GM10847 (cell line): ENCODE measurements around the gene CRIP1.

Experiments
- POLR2A ChIP-seq: IDR thresholded peaks from 2 replicates; pipeline ENCODE4 v1.6.1; 2011; ENCODE audit not compliant: insufficient read length; ENCODE audit errors: extremely low read depth

CRIP1 gene, protein sequence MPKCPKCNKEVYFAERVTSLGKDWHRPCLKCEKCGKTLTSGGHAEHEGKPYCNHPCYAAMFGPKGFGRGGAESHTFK

DNA sequence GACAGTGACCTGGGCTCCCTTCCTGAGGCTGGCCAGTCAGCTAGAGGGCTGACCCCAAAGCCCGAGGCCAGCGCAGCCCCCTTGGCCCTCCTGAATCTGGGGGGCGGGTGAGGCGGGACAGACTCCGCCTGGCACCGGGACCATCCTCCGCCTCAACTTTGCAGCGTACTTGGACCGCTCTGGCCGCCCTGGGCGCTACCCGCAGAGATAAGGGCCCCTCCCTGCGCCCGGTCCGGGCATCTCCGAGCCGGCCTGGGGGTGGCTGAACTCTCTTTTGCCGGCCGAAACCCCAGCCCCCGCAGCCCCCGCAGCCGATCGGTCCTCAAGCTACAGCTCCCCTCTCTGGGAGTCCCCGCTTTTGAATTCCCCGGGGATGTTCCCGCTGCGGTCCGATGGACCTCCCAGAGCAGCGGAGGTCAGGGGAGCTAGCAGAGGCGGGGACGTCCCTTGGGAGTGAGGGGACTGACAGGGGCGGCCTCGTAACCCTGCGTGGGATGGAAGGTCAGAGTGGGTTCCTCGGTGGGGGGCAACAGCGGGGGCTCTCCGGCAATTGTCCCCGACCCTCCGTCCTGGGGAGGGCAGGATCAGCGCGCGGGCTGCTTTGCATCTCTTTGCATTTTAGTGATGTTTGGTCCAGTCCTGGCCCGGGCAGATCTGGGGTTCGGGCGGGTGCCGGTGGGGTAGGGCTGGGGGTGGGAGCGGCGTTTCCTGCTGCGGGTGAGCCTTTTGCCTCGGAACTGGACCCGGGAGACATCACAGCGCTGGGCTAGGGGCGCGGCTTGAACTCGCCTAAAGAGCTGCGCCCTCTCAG is at the start of gene CRIP1:
Gene CRIP1, plus strand, starts transcription at position 724 of the 811 bp plus-strand sequence. CDS start 374 bp downstream, outside the sequence.
- no peak for TF ChIP-seq POLR2A

DNA sequence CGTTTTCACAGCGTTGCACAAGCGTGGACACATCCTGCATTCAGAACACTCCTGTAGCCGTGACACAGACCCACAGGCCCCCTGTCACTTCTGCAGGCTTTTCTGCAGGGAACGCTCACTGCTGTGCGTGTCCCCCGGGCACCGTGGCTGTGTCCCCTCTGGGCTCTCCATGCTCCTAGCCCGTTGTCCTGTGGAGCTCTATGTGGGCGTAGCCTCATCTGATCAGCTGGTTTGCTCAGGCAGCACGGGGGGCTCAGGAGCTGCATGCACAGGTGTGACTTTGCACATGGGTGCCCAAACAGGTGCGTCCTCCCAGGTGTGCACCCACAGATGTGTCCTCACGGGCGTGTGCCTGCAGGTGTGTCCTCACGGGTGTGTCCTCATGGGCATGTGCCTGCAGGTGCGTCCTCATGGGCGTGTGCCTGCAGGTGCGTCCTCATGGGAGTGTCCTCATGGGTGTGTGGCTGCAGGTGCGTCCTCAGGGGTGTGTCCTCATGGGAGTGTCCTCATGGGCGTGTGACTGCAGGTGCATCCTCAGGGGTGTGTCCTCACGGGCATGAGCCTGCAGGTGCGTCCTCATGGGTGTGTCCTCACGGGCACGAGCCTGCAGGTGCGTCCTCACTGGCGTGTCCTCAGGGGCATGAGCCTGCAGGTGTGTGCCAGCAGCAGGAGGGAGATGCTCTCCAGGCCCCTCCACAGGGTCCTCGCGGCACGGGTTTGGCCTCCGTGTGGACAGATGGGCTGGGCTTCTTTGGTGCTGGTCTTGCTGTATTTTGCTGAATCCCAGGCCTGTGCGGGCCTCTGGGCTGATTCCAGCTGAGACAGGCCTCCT is 49.6 kb upstream of the CRIP1 start:
- TF ChIP-seq POLR2A, result no peak

DNA sequence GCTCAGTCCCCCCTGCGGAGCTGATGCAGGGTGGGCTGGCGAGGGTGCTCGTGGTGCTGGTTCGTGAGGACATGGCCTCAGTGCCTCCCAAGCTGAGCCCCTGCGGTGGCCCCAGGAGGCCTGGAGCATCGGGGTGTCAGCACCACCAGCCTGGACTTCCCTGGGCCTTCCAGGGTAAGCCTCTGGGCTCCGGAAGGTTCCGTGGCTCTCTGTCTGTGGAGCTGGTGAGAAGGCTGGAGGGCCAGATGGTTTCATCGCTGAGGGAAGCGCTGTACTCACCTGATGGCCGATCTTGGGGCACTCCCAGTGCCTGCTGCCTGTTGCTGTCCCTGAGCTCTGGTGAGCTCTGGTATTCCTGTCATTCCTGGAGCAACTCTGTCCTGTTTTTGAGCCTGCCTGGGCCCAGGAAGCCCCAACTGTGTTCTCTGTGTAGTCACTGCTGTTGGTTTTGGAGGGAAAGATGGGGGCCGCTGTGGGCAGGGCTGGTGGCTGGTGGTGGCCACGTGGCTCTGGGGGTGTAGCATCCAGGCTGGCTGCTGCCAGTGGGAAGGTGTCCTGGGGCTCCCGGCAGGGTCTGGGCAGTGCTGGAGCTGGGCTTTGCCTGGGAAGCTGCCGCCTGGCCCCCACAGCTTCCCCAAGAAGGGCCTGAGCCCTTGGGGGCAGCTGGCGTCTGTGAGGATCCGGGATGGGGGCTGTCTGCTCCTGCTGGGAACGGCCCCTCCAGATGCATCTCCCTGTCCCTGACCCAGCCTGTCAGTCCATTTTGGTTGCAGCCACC is 48.8 kb upstream of the CRIP1 start:
- TF ChIP-seq POLR2A, result no peak

DNA sequence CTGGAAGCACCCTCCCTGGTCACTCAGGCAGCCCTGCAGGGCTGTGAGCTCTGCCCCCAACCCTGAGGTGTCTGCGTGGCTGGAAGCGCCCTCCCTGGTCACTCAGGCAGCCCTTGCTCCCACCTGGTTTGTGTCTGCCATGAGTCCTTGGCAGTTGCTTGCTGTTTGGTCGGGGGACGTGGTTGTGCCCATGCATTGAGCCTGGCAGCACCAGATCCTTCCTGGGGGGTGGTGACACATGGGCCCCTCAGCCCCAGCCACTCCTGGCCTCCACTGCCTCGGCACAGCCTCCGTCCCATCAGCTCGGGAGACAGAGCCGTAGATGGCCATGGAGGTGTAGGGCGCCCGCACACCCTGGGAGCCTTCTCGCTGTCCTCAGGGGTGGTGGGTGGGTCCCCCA is 47.5 kb upstream of the CRIP1 start:
- no peak for TF ChIP-seq POLR2A

DNA sequence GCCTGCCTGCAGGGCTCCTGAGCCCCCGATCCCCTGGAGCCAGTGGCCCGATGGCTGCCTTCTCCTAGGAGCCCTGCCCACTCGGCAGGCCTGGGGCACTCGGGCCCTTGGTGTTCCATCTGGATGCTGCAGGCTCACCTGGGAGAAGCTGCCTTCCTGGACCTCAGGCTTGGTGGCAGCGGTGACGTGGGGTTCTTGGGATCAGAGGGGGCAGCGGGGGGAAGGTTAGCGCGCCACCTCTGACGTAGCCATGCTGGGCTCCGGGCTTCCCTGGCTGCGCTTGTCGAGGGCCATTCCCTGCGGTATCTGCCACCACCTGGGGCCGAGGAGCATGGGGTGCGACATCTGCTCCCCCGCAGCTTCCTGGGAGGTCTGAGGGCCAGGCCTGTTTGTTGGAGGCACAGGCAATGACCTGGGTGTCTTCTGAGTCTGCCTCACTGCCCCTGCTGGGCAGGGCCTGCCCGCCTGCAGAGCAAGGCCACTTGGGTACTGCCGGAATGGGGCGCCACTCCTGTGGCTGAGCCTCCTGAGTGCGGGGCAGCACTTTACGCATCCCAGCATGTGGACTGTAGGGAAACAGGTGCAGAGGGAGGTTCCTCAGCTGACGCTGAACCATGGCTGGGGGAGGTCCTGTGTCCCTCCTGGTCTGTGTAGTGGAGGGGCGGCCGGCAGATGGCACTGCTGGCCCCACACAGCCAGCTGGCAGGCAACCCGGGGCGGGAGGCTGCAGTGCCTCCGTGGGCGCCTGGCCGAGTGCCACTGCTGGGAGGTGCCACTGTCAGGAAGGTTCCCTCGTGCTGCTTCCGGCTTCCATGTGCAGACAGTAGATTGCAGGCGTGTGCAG is 46.8 kb upstream of the CRIP1 start:
- no peak for TF ChIP-seq POLR2A

DNA sequence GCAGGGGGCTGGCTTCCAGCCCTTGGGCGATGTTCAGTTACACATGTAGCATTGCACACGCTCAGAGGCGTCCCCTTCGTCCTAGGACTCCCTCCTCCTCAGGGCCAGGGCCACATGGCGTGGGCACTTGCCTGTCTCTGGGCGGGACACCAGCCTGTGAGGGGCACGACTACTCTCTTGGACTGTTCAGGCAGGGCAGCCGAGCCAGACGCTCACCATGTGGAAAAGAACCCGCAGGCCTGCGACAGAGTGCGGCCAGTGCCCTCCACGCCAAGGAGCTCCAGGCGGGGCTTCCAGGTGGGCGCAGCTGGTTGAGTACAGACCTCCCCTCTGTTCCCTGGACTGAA is 46.2 kb upstream of the CRIP1 start:
- no peak for TF ChIP-seq POLR2A

DNA sequence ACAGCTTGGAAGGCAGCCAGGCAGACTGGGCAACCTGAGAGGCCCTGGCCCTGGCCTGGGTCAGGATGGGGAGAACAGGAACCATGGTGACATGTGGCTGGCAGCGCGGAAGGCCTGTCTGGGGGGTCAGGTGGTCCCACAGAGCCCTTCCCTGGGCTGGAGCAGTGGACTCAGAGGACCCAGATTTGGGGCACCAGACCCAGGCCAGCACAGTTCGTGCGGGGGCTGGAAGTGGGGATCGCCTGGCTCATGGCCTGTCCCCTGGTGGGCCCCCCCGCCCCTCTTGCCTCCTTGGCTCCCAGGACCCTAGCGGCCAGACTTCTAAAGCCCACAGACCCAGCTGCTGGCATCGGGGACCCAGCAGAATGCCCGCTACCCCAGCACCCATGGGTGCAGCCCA is 45.7 kb upstream of the CRIP1 start:
- TF ChIP-seq POLR2A, result no peak

DNA sequence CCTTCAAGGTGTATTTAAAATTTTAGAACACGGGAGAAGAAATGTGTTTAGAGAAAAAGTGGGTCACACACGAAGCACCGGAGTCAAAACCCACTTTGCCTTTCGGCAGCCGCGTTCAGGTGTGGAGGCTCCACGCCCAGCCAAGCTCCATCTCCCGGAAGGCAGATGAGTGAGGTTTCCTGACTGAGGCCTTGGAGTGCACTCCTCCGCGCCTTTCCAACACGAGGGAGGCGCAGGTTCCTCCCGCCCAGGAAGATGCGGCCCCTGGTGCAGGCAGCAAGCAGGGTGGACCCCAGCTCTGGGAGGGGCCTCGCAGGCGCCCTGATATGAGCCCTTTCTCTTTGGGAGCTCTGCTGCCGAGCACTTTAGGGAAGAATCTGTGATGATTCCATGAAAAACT is 44.6 kb upstream of the CRIP1 start:
- no peak for TF ChIP-seq POLR2A

DNA sequence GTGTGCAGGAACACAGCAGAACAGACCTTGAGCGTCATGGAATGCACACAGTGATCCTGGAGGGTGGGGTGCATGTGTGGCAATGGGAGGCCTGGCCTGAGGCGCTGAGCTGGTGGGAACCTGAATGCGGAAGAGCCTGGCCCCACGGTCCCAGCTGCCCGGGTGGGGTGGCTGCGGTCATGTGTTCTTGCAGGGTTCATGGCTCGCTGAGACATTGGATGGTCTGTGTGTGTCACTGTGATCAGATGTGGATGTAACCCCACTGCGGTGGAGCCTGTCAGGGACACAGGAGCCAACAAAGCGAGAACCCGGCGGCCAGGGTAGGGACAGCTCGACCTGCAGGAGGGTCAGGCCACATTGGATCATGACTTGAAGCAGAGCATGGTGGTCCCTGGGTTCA is 43.9 kb upstream of the CRIP1 start:
- TF ChIP-seq POLR2A, result no peak

DNA sequence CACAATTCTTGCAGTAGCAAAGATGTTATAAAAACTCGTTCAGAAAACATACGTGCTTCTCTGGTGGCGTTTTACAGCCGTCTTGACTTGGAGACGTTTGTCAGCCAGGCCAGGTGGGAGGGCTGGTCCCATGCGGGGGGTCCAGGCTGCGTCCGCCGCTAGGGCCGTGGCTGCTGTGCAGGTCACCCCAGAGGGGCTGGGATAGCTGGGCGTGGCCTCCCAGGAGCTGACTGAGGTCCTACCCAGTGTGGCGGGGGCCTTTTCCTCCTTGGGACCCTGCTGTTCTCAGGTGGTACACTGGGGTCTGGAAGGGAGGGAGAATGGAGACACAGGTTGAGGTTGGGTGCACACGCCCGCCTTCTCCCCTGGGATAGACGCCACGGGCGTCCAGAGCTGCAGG is 41.8 kb upstream of the CRIP1 start:
- no peak for TF ChIP-seq POLR2A

DNA sequence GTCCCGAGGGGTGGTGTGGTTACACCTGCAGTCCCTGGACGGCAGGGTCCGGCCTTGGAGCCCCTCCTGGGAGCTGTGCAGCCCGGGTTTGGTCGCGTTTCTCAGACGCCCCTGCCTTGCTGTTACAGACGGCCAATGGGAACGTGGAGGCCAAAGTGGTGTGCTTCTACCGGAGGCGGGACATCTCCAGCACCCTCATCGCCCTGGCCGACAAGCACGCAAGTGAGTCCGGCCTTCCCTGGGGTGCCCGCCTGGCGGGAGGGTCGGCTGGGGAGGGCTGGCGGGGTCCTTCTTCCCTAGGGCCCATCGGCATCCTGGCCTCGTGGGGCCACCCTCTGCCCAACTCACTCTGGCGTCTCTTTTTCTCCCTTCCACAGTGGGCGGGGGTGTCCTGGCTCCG is 41.4 kb upstream of the CRIP1 start:
- TF ChIP-seq POLR2A, result no peak

DNA sequence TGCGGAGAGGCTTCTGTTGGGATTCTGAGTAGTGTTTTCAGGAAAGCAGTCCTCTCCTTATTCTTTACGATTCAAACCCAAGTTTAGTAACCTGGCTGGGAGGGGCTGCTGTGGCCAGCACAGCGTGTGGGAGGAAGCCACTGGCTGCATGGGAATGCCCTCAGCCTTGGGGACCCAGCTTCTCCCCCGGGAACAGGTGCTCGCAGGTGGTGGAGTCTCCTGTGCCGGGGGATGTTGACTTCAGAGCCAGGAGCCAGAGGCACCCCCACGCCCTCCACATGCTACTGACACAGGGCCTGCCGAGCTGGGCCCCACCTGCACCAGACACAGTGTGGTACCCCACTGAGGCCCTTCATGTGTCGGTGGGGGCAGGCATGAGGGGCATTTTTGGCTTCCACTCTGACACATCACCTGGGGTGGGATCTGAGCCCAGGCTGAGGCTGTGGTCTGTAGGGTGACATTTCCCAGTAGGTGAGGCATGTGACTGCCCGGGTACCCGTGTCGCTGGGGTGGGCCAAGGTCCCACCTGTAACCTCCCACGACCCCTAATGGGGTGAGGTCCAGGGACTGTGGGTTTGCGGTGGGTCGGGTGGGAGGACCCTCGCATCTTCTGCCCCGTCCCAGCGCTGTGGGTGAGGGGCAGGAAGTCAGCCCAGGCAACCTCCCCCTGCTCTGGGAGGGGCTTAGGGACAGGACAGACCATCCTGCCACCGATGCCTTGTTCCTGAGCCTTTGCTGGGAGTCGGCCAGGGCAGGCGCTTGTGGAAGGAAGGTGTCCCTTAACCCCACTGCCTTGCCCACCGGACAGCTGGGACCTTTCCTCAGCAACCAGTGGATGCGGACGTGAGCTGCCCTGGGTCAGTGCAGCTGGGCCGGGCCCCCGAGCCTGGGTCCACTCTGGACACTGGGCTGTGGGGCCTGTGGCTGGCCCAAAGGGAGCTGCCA is 40.5 kb upstream of the CRIP1 start:
- TF ChIP-seq POLR2A, result no peak

DNA sequence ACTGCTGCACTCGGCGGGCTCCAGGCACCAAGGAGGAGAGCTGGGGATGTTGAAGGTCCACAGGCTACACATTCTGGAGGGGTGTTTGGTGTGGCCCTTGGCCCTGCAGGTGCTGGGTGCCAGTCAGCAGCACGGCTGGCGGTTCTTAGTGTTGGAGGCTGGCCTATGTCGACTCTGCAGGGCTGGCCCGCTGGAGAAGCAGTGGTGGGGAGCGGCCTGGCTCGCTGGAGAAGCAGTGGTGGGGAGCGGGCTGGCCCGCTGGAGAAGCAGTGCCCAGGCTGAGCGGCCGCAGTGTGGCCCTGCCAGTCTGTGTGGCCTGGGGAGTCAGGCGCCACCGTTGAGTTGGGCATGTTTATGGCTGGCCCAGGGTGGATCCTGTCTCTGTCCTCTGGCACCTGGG is 39.7 kb upstream of the CRIP1 start:
- TF ChIP-seq POLR2A, result no peak
